SK-N-SH treated with all-trans-retinoic acid at 6 μM for 48 hours (cell line): Measurements from ENCODE around the gene DHRS7B.

Experiments used
- CSDC2 ChIP-seq: fragments of 250-450 bp; sonication (Bioruptor Pico); IDR thresholded peaks from 2 replicates; pipeline ENCODE4 v1.5.0; 2020; ENCODE audit warnings: mild to moderate bottlenecking, moderate library complexity
- ESRRG ChIP-seq: fragments of 250-450 bp; sonication (Bioruptor Pico); IDR thresholded peaks from 2 replicates; pipeline ENCODE4 v1.6.1; 2021; ENCODE audit warnings: mild to moderate bottlenecking
- ISL1 ChIP-seq: fragments of 250-450 bp; sonication (Bioruptor Pico); IDR thresholded peaks from 2 replicates; pipeline ENCODE4 v2.1.2; 2022; ENCODE audit warnings: mild to moderate bottlenecking, moderate library complexity
- TOX ChIP-seq: fragments of 250-450 bp; sonication (Bioruptor Pico); IDR thresholded peaks from 2 replicates; pipeline ENCODE4 v1.8.0; 2021; ENCODE audit warnings: mild to moderate bottlenecking, moderate library complexity, borderline replicate concordance
- ZC3H10 ChIP-seq: fragments of 250-450 bp; sonication (Bioruptor Pico); IDR thresholded peaks from 2 replicates; pipeline ENCODE4 v1.5.1; 2021; ENCODE audit warnings: mild to moderate bottlenecking, moderate library complexity
- ZFP30 ChIP-seq: fragments of 450-650 bp; formaldehyde crosslinking; IDR thresholded peaks from 2 replicates; pipeline ENCODE4 v1.5.0; 2022; ENCODE audit warnings: mild to moderate bottlenecking, moderate library complexity
- ZNF70 ChIP-seq: fragments of 450-650 bp; formaldehyde crosslinking; IDR thresholded peaks from 2 replicates; pipeline ENCODE4 v1.5.0; 2020; ENCODE audit warnings: mild to moderate bottlenecking, moderate library complexity
- ZNF8 ChIP-seq: fragments of 450-650 bp; formaldehyde crosslinking; IDR thresholded peaks from 2 replicates; pipeline ENCODE4 v1.5.0; 2020; ENCODE audit warnings: mild to moderate bottlenecking, moderate library complexity

- no peak for TF ChIP-seq ZNF8
- TF ChIP-seq ZFP30 (CRISPR knock-in tag), result no peak
- TF ChIP-seq TOX, result no peak
- TF ChIP-seq ZC3H10 (CRISPR knock-in tag), result no peak
- TF ChIP-seq CSDC2 (CRISPR knock-in tag), result no peak
- no peak for TF ChIP-seq ISL1 (CRISPR knock-in tag)
- TF ChIP-seq ESRRG (CRISPR knock-in tag), result no peak
- TF ChIP-seq ZNF70 (CRISPR knock-in tag), result no peak
Observed at GRCh38 chr17:21217346-21217745, 90.6 kb downstream of the DHRS7B start.
